Measurements from ENCODE around the gene GNAT2. TPM values are rescaled to one million over a fixed set of nuclear protein-coding genes. Genes with fewer than 3 reads are reported as not detected.

The GNAT2 gene
- total and polyA plus RNA-seq, 4 donors: 0.24 TPM; not detected in 3

DNA sequence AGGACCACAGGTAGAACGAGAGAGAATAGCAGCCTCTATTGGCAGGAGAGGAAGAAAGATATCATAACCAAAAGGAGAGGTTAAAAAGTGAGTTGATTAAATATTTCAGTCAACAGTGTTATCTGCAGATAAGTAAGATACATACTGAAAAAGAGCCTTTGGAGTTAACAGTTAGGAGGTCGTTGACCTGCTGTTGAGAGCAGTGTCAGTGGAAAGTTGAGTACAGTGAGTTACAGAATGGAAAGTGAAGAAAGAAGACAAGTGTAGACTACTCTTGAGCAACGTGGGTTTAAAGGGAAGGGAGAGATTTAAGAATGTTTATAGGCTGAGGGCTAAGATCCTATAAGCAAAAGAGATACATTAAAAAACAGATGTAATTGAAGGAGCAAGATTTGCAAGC, 30.2 kb downstream of the GNAT2 start:
- Histone ChIP-seq H3K9ac (ENCODE audit: insufficient read depth in 1 of 2, low read length in 2 of 2) (no peak overlapping the region), H3K27ac (ENCODE audit: low read depth in 1 of 2, low read length in 1 of 2) (no peak overlapping the region), H3K9me3 (ENCODE audit: control insufficient read depth in 4 of 4, insufficient read depth in 3 of 4, low read length in 3 of 4) (no peaks in the 10 kb centered on the region), H3K27me3 (ENCODE audit: control insufficient read depth in 3 of 3, insufficient read depth in 3 of 3, low read length in 2 of 3) (no peaks in the 10 kb centered on the region), H3K4me1 (ENCODE audit: control insufficient read depth in 5 of 5, insufficient read depth in 5 of 5, low read length in 5 of 5) (no peaks in the 10 kb centered on the region), H3K4me3 (no peak overlapping the region), H3K36me3 (ENCODE audit: control insufficient read depth in 4 of 4, insufficient read depth in 4 of 4, low read length in 4 of 4) (peaks cover 7 to 60% (median 35%) of the 10 kb centered on the region in 4 donors)
- DNase-seq: no peak
- TF ChIP-seq, protein P1, sequence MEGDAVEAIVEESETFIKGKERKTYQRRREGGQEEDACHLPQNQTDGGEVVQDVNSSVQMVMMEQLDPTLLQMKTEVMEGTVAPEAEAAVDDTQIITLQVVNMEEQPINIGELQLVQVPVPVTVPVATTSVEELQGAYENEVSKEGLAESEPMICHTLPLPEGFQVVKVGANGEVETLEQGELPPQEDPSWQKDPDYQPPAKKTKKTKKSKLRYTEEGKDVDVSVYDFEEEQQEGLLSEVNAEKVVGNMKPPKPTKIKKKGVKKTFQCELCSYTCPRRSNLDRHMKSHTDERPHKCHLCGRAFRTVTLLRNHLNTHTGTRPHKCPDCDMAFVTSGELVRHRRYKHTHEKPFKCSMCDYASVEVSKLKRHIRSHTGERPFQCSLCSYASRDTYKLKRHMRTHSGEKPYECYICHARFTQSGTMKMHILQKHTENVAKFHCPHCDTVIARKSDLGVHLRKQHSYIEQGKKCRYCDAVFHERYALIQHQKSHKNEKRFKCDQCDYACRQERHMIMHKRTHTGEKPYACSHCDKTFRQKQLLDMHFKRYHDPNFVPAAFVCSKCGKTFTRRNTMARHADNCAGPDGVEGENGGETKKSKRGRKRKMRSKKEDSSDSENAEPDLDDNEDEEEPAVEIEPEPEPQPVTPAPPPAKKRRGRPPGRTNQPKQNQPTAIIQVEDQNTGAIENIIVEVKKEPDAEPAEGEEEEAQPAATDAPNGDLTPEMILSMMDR (IDR thresholded peaks at IDR 0.05; ENCODE audit: control extremely low read depth, extremely low read depth): no peak
- 61 to 72% methylated on average over 3 of the region's 3 CpGs for WGBS, 2 donors
- no peak for ATAC-seq (ENCODE audit: insufficient read depth, low FRiP score)

DNA sequence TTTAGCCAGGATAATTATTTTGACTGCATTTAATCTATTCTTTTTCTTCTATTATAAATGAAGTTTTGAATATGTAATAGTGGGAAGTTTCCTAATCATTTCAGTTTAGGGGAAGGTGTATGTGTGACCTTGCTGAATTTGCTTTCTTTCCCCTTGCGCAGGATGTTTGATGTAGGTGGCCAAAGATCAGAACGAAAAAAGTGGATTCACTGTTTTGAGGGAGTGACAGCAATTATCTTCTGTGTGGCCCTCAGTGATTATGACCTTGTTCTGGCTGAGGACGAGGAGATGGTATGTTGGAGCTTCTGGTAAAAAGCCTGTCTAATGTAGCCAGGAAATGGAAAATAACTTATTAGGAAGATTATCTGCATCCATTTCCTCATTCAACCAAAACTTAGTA, 33.4 kb downstream of the GNAT2 start:
- peaks cover 9 to 42% (median 27%) of the 10 kb centered on the region in 4 donors for H3K36me3 ChIP-seq (ENCODE audit: control insufficient read depth in 4 of 4, insufficient read depth in 4 of 4, low read length in 4 of 4)

DNA sequence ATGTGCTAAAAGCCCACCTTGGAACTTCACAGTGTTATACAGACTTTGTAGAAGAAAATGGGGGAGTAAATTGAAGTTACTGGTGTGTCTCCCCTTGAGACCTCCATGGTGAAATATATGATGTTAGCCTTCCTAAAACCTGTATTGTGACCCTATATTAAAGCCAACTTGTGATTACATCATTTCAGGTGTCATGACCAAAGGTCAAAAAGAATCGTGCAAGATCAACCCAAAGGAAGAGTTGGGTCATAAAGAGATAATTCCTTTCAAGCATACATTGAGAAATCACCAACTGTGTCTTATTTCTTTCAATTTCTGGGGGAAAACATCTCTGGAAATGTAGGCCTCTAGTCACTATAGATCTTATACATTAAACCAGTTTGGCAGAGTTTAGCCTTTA, 34.6 kb downstream of the GNAT2 start:
- peaks cover 7 to 51% (median 31%) of the 10 kb centered on the region in 4 donors for H3K36me3 ChIP-seq (ENCODE audit: control insufficient read depth in 4 of 4, insufficient read depth in 4 of 4, low read length in 4 of 4)
- H3K9ac ChIP-seq (ENCODE audit: insufficient read depth in 1 of 2, low read length in 2 of 2): no peak overlapping the region
- no peaks in the 10 kb centered on the region for H3K27me3 ChIP-seq (ENCODE audit: control insufficient read depth in 3 of 3, insufficient read depth in 3 of 3, low read length in 2 of 3)
- ATAC-seq (ENCODE audit: insufficient read depth, low FRiP score): no peak
- H3K4me3 ChIP-seq: no peak overlapping the region
- no peaks in the 10 kb centered on the region for H3K4me1 ChIP-seq (ENCODE audit: control insufficient read depth in 5 of 5, insufficient read depth in 5 of 5, low read length in 5 of 5)
- WGBS, 2 donors: 45 to 79% methylated on average over 1 of the region's 1 CpG
- no peak overlapping the region for H3K27ac ChIP-seq (ENCODE audit: low read depth in 1 of 2, low read length in 1 of 2)
- TF ChIP-seq, protein P1 (IDR thresholded peaks at IDR 0.05; ENCODE audit: control extremely low read depth, extremely low read depth): no peak
- H3K9me3 ChIP-seq (ENCODE audit: control insufficient read depth in 4 of 4, insufficient read depth in 3 of 4, low read length in 3 of 4): no peaks in the 10 kb centered on the region
- no peak for DNase-seq

More for the DNA sequence above, 33.4 kb downstream of the GNAT2 start:
- DNase-seq (no peak), ATAC-seq (ENCODE audit: insufficient read depth, low FRiP score) (no peak)
- H3K9ac ChIP-seq (ENCODE audit: insufficient read depth in 1 of 2, low read length in 2 of 2): no peak overlapping the region
- no peak overlapping the region for H3K27ac ChIP-seq (ENCODE audit: low read depth in 1 of 2, low read length in 1 of 2)
- H3K4me3 ChIP-seq: no peak overlapping the region
- TF ChIP-seq, protein P1 (IDR thresholded peaks at IDR 0.05; ENCODE audit: control extremely low read depth, extremely low read depth): no peak
- 84 to 86% methylated on average over 3 of the region's 3 CpGs for whole genome bisulfite sequencing, 2 donors
- H3K27me3 ChIP-seq (ENCODE audit: control insufficient read depth in 3 of 3, insufficient read depth in 3 of 3, low read length in 2 of 3): no peaks in the 10 kb centered on the region
- H3K4me1 ChIP-seq (ENCODE audit: control insufficient read depth in 5 of 5, insufficient read depth in 5 of 5, low read length in 5 of 5): no peaks in the 10 kb centered on the region
- no peaks in the 10 kb centered on the region for H3K9me3 ChIP-seq (ENCODE audit: control insufficient read depth in 4 of 4, insufficient read depth in 3 of 4, low read length in 3 of 4)

DNA sequence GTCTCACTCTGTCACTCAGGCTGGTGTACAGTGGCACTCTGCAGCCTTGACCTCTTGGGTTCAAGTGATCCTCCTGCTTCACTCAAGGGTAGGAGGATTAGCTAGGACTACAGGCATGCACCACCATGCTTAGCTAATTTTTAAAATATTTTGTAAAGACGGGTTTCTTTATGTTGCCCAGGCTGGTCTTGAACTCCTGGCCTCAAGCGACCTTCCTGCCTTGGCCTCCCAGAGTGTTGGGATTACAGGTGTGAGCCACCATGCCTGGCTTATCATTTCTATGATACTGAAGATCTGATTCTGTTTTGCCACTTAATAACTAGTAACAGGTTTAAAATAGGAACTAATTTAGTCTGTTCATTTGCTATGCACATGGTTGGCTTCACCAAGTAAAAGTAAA, 37.4 kb downstream of the GNAT2 start:
- H3K27ac ChIP-seq (ENCODE audit: low read depth in 1 of 2, low read length in 1 of 2): no peak overlapping the region
- ATAC-seq (ENCODE audit: insufficient read depth, low FRiP score) (no peak), DNase-seq (no peak)
- H3K9ac ChIP-seq (ENCODE audit: insufficient read depth in 1 of 2, low read length in 2 of 2): no peak overlapping the region
- TF ChIP-seq, protein P1 (IDR thresholded peaks at IDR 0.05; ENCODE audit: control extremely low read depth, extremely low read depth): no peak
- H3K36me3 ChIP-seq (ENCODE audit: control insufficient read depth in 4 of 4, insufficient read depth in 4 of 4, low read length in 4 of 4): peaks cover 9 to 41% (median 31%) of the 10 kb centered on the region in 4 donors
- 92 to 98% methylated on average over 2 of the region's 2 CpGs for WGBS, 2 donors
- H3K27me3 ChIP-seq (ENCODE audit: control insufficient read depth in 3 of 3, insufficient read depth in 3 of 3, low read length in 2 of 3): no peaks in the 10 kb centered on the region
- no peaks in the 10 kb centered on the region for H3K9me3 ChIP-seq (ENCODE audit: control insufficient read depth in 4 of 4, insufficient read depth in 3 of 4, low read length in 3 of 4)
- H3K4me1 ChIP-seq (ENCODE audit: control insufficient read depth in 5 of 5, insufficient read depth in 5 of 5, low read length in 5 of 5): peaks cover 0 to 11% (median 0%) of the 10 kb centered on the region in 5 donors
- no peak overlapping the region for H3K4me3 ChIP-seq
